H1 (cell line): ENCODE data around the gene CACNA2D1. TPM values are rescaled to one million over a fixed set of nuclear protein-coding genes. Genes with fewer than 3 reads are reported as not detected.

Experiments used
- CTCF ChIA-PET: fragments of 300-600 bp; sonication (Branson Sonifier 250); formaldehyde crosslinking; loops from one replicate; lab custom pipeline; 2021; ENCODE audit not compliant: partially characterized antibody; lab: Charles Lee
- POLR2A ChIA-PET: fragments of 300-600 bp; sonication (Branson Sonifier 250); formaldehyde crosslinking; loops from one replicate; lab custom pipeline; 2021; ENCODE audit warnings: inconsistent platforms; ENCODE audit not compliant: partially characterized antibody; lab: Charles Lee
- DNase-seq, 2 experiments: peaks; one replicate each; pipeline versions ENCODE4 v3.0.0 to v3.0.0-alpha.2; 2010 to 2022; ENCODE audit warnings: low spot score in 2 of 2, low read depth in 1 of 2, mixed read lengths in 1 of 2
- FAIRE-seq: peaks from 2 replicates; lab custom pipeline; 2011; peaks lifted over from hg19 to GRCh38; lab: Jason Lieb, UNC
- H2AFZ ChIP-seq: 2 replicates; pipeline ENCODE4 v1.8.1; 2012; ENCODE audit warnings: low read length, inconsistent platforms
- H2AK5ac ChIP-seq: 2 replicates; pipeline ENCODE4 v1.6.1; 2013; ENCODE audit warnings: low read depth, low read length
- H2BK120ac ChIP-seq: replicated peaks from 2 replicates; pipeline ENCODE3; 2013; ENCODE audit warnings: low read depth, low read length, inconsistent platforms
- H2BK12ac ChIP-seq: 2 replicates; pipeline ENCODE4 v1.6.1; 2013; ENCODE audit warnings: low read depth, low read length
- H2BK15ac ChIP-seq: 2 replicates; pipeline ENCODE4 v1.6.1; 2013; ENCODE audit warnings: low read length
- H2BK20ac ChIP-seq: 2 replicates; pipeline ENCODE4 v1.6.1; 2013; ENCODE audit warnings: low read length
- H2BK5ac ChIP-seq: 2 replicates; pipeline ENCODE4 v1.6.1; 2013; ENCODE audit warnings: low read depth, low read length
- H3K14ac ChIP-seq: 2 replicates; pipeline ENCODE4 v1.6.1; 2013; ENCODE audit warnings: inconsistent platforms; ENCODE audit not compliant: insufficient read length
- H3K18ac ChIP-seq: 2 replicates; pipeline ENCODE4 v1.6.1; 2013; ENCODE audit warnings: low read length; ENCODE audit errors: extremely low read depth
- H3K23ac ChIP-seq: 2 replicates; pipeline ENCODE4 v1.6.1; 2013; ENCODE audit warnings: inconsistent platforms; ENCODE audit not compliant: insufficient read length
- H3K23me2 ChIP-seq: 2 replicates; pipeline ENCODE4 v1.6.1; 2013; ENCODE audit warnings: low read depth, low read length
- H3K27ac ChIP-seq: 2 replicates; pipeline ENCODE4 v1.6.1; 2011; ENCODE audit warnings: low read depth, low read length, inconsistent platforms
- H3K27me3 ChIP-seq, 4 experiments: replicated peaks in 1 of 4; 1 replicate in 1 of 4; 2 replicates in 3 of 4; pipeline versions ENCODE4 v1.6.1 to v1.8.1; 2011 to 2013; ENCODE audit warnings: low read length in 3 of 4, mild to moderate bottlenecking in 3 of 4, inconsistent platforms in 2 of 4, mixed read lengths in 2 of 4, moderate library complexity in 1 of 4; ENCODE audit not compliant: control insufficient read depth in 3 of 4, insufficient read depth in 3 of 4; ENCODE audit errors: extremely low read depth in 1 of 4
- H3K36me3 ChIP-seq, 4 experiments: 2 replicates each; pipeline versions ENCODE4 v1.6.1 to v1.8.1; 2011 to 2013; ENCODE audit warnings: mild to moderate bottlenecking in 4 of 4, low read length in 3 of 4, moderate library complexity in 2 of 4, control low read depth in 1 of 4, inconsistent platforms in 1 of 4; ENCODE audit not compliant: insufficient read depth in 4 of 4, control insufficient read depth in 2 of 4
- H3K4ac ChIP-seq: replicated peaks from 2 replicates; pipeline ENCODE3; 2013; ENCODE audit warnings: low read length, low read depth, mixed read lengths, inconsistent platforms; ENCODE audit not compliant: insufficient read length
- H3K4me1 ChIP-seq, 4 experiments: replicated peaks in 1 of 4; 1 replicate in 1 of 4; 2 replicates in 3 of 4; pipeline versions ENCODE4 v1.6.1 to v1.8.1; 2011 to 2013; ENCODE audit warnings: low read length in 3 of 4, inconsistent platforms in 2 of 4, mixed read lengths in 1 of 4; ENCODE audit not compliant: insufficient read depth in 4 of 4, control insufficient read depth in 3 of 4
- H3K4me2 ChIP-seq, 2 experiments: 2 replicates each; pipeline versions ENCODE4 v1.6.1 to v1.8.1; 2011 to 2013; ENCODE audit warnings: low read depth in 2 of 2, low read length in 2 of 2, control low read depth in 1 of 2, inconsistent platforms in 1 of 2, mild to moderate bottlenecking in 1 of 2; ENCODE audit not compliant: insufficient read depth in 1 of 2
- H3K4me3 ChIP-seq, 4 experiments: fragments of 200-600, 300-600 bp in 1 of 4; sonication (generic), shearing (Covaris generic), sonication (Bioruptor Twin) in 1 of 4; 2 replicates each; pipeline versions ENCODE4 v1.5.1 to v1.8.1; 2011 to 2016; ENCODE audit warnings: low read length in 4 of 4, low read depth in 3 of 4, control low read depth in 2 of 4, inconsistent platforms in 2 of 4, mild to moderate bottlenecking in 2 of 4, mixed read lengths in 1 of 4, moderate library complexity in 1 of 4; ENCODE audit not compliant: insufficient read depth in 2 of 4; ENCODE audit errors: extremely low read depth in 1 of 4
- H3K56ac ChIP-seq: replicated peaks from 2 replicates; pipeline ENCODE3; 2013; ENCODE audit warnings: low read depth, mild to moderate bottlenecking, mixed read lengths, low read length, inconsistent platforms; ENCODE audit not compliant: insufficient read length
- H3K79me1 ChIP-seq: 2 replicates; pipeline ENCODE4 v1.6.1; 2013; ENCODE audit warnings: low read depth, low read length, control low read depth
- H3K79me2 ChIP-seq, 2 experiments: 2 replicates each; pipeline versions ENCODE4 v1.6.1 to v1.8.1; 2012 to 2013; ENCODE audit warnings: low read length in 2 of 2, mild to moderate bottlenecking in 2 of 2, inconsistent platforms in 1 of 2; ENCODE audit not compliant: insufficient read depth in 2 of 2, control insufficient read depth in 1 of 2
- H3K9ac ChIP-seq, 4 experiments: replicated peaks in 1 of 4; 1 replicate in 1 of 4; 2 replicates in 3 of 4; pipeline versions ENCODE4 v1.6.1 to v1.8.1; 2011 to 2013; ENCODE audit warnings: low read depth in 3 of 4, low read length in 3 of 4, control low read depth in 2 of 4, mild to moderate bottlenecking in 2 of 4, moderate library complexity in 2 of 4, inconsistent platforms in 1 of 4; ENCODE audit errors: extremely low read depth in 1 of 4
- H3K9me3 ChIP-seq, 2 experiments: 2 replicates each; pipeline versions ENCODE4 v1.6.1 to v1.8.1; 2012 to 2013; ENCODE audit warnings: mild to moderate bottlenecking in 2 of 2, moderate library complexity in 2 of 2, control low read depth in 1 of 2, inconsistent platforms in 1 of 2, low read depth in 1 of 2, low read length in 1 of 2, mixed read lengths in 1 of 2; ENCODE audit not compliant: insufficient read depth in 2 of 2
- H4K20me1 ChIP-seq, 2 experiments: replicated peaks in 1 of 2; 2 replicates each; pipeline versions ENCODE3 to v1.8.1; 2011 to 2013; ENCODE audit warnings: inconsistent platforms in 2 of 2, low read length in 2 of 2, mild to moderate bottlenecking in 1 of 2; ENCODE audit not compliant: insufficient read depth in 2 of 2, control insufficient read depth in 1 of 2
- H4K5ac ChIP-seq: 2 replicates; pipeline ENCODE4 v1.6.1; 2013; ENCODE audit warnings: low read length, low read depth, mixed read lengths, inconsistent platforms; ENCODE audit not compliant: insufficient read length
- H4K8ac ChIP-seq: 2 replicates; pipeline ENCODE4 v1.8.0; 2013; ENCODE audit warnings: mild to moderate bottlenecking, moderate library complexity, low read length, inconsistent platforms; ENCODE audit not compliant: insufficient read depth; ENCODE audit errors: extremely low read depth
- H4K91ac ChIP-seq: replicated peaks from 2 replicates; pipeline ENCODE3; 2013; ENCODE audit warnings: low read length, mixed read lengths, inconsistent platforms; ENCODE audit not compliant: insufficient read length
- CBX5 ChIP-seq: fragments of 300-800, 300-1000 bp; sonication (generic); IDR thresholded peaks from 2 replicates; pipeline ENCODE4 v1.7.1; 2016; ENCODE audit warnings: antibody characterized with exemption, low read length, low read depth
- CBX8 ChIP-seq: fragments of 300-800, 300-1000 bp; sonication (generic); IDR thresholded peaks from 2 replicates; pipeline ENCODE4 v1.7.1; 2016; ENCODE audit warnings: low read depth, low read length, borderline replicate concordance
- CTCF ChIP-seq, 3 experiments: IDR thresholded peaks; 1 replicate in 2 of 3; 2 replicates in 1 of 3; pipeline versions ENCODE4 v1.5.1 to v1.6.1; 2011; ENCODE audit warnings: low read length in 3 of 3, mild to moderate bottlenecking in 3 of 3, inconsistent platforms in 2 of 3, low read depth in 1 of 3, moderate library complexity in 1 of 3; ENCODE audit not compliant: insufficient read depth in 1 of 3; ENCODE audit errors: control extremely low read depth in 1 of 3
- EGR1 ChIP-seq: IDR thresholded peaks from 2 replicates; pipeline ENCODE4 v1.6.1; 2011; ENCODE audit warnings: low read depth, low read length, borderline replicate concordance
- EZH2 ChIP-seq: fragments of 200-600 bp; sonication (generic); IDR thresholded peaks from 2 replicates; pipeline ENCODE4 v1.7.1; 2012; ENCODE audit warnings: low read depth, mild to moderate bottlenecking, moderate library complexity, low read length, inconsistent platforms; ENCODE audit not compliant: severe bottlenecking
- KDM1A ChIP-seq: fragments of 200-600, 300-600 bp; sonication (generic); IDR thresholded peaks from 2 replicates; pipeline ENCODE4 v1.7.1; 2016; ENCODE audit warnings: mild to moderate bottlenecking, low read length, borderline replicate concordance
- POLR2A ChIP-seq, 2 experiments: IDR thresholded peaks; 1 replicate in 1 of 2; 2 replicates in 1 of 2; pipeline ENCODE4 v1.6.1; 2011; ENCODE audit warnings: low read depth in 2 of 2, low read length in 2 of 2, mild to moderate bottlenecking in 2 of 2; ENCODE audit errors: control extremely low read depth in 1 of 2
- RAD21 ChIP-seq, 2 experiments: IDR thresholded peaks in 1 of 2; conservative IDR thresholded peaks in 1 of 2; 2 replicates each; pipeline ENCODE4 v1.6.1; 2011; ENCODE audit warnings: low read depth in 2 of 2, low read length in 2 of 2, improper control_type of control experiment in 1 of 2, inconsistent platforms in 1 of 2, mild to moderate bottlenecking in 1 of 2, moderate library complexity in 1 of 2
- RXRA ChIP-seq: IDR thresholded peaks from 2 replicates; pipeline ENCODE4 v1.6.1; 2011; ENCODE audit warnings: low read depth, mild to moderate bottlenecking, low read length, moderate library complexity; ENCODE audit not compliant: insufficient read depth
- WGBS, 2 experiments: shearing (Covaris generic) in 1 of 2; methylation state at CpG; one replicate each; pipeline versions ENCODE4 v1.1.6 to v1.1.7; 2013 to 2015; ENCODE audit warnings: low lambda C conversion rate in 2 of 2, mixed read lengths in 2 of 2, inconsistent platforms in 1 of 2, low coverage in 1 of 2, missing lambda C conversion rate in 1 of 2; ENCODE audit not compliant: insufficient replicate concordance in 2 of 2, insufficient coverage in 1 of 2, insufficient read length in 1 of 2; ENCODE audit errors: extremely low coverage in 1 of 2, missing lambda C conversion rate in 1 of 2; 5-methylcytosine and 5-hydroxymethylcytosine counted together
- polyA plus RNA-seq, 7 experiments: library from polyadenylated mRNA; depleted of rRNA in 3 of 7; stranded (reverse) in 5 of 7; unstranded in 2 of 7; fragments of >200 nt in 5 of 7; fragments of 200-250 nt in 2 of 7; gene quantifications; 1 replicate in 5 of 7; 2 replicates in 1 of 7; 4 replicates in 1 of 7; pipeline versions ENCODE4 v1.2.1 to v1.2.3, GENCODE V29; 2011 to 2013; ENCODE audit warnings: missing spikeins in 2 of 7, mixed read lengths in 2 of 7
- total RNA-seq: library from RNA; stranded (reverse); fragmentation: NEBNext Ultra II Directional; extraction: Animal tissue kit (Norgen Biotek cat#: 25700); gene quantifications from 2 replicates; pipeline ENCODE4 v1.2.1, GENCODE V29; 2021

The CACNA2D1 gene
- total and polyA plus RNA-seq, 2 of the 8 experiments (the other 6 are each of a cell fraction or from before 2014, with no cell fraction given), result 4.3 to 27.3 TPM

GRCh38 chr7:82172017-82172416 lies 271.6 kb downstream of the CACNA2D1 start:
- ChIA-PET POLR2A (no interaction called here), CTCF (interaction anchor here (0.6 to 1.8 kb wide), 13 partner anchors 47 to 701 kb away, joined by 3 to 7 read pairs (median 3); no protein-coding TSS in a partner anchor)
- H3K79me1 ChIP-seq, result no peaks in the 10 kb centered on the region
- no peak for TF ChIP-seq KDM1A
- no peak for TF ChIP-seq POLR2A (IDR thresholded peaks at IDR 0.05; ENCODE audit: control extremely low read depth in 1 of 2, low read depth in 2 of 2, low read length in 2 of 2)
- peak; percentile 42 to 47 for TF ChIP-seq RAD21 (IDR thresholded peaks at IDR 0.05 in 1 of 2, conservative IDR thresholded peaks at IDR 0.05 in 1 of 2; ENCODE audit: low read depth in 2 of 2, low read length in 2 of 2)
- TF ChIP-seq EZH2, result no peak
- no peak for TF ChIP-seq RXRA
- TF ChIP-seq CBX5, result no peak
- TF ChIP-seq CTCF (IDR thresholded peaks at IDR 0.05; ENCODE audit: control extremely low read depth in 1 of 3, insufficient read depth in 1 of 3, low read depth in 1 of 3, low read length in 3 of 3), result peak in 1 of 3 experiments; percentile 4; a peak in 1 of 4 replicates
- TF ChIP-seq EGR1, result no peak
- TF ChIP-seq CBX8, result no peak
- peak overlapping the region; percentile 90 for H3K56ac ChIP-seq
- H3K18ac ChIP-seq, result no peak overlapping the region
- no peak overlapping the region for H2BK15ac ChIP-seq
- no peaks in the 10 kb centered on the region for H3K23me2 ChIP-seq
- H3K4me1 ChIP-seq, result peaks cover 0 to 7% (median 0%) of the 10 kb centered on the region in 4 experiments; a peak in 4 of 7 replicates
- H4K20me1 ChIP-seq, result peaks cover 0 to 2% of the 10 kb centered on the region in 2 experiments
- H2BK12ac ChIP-seq, result no peak overlapping the region
- 88% methylated on average over 1 of the region's 1 CpG; no CpG with 5 or more reads in 1 of the 2 experiments for WGBS, 2 experiments
- DNase-seq, result no peak
- H3K14ac ChIP-seq, result no peak overlapping the region
- no peak overlapping the region for H2AFZ ChIP-seq
- no peak overlapping the region for H3K4ac ChIP-seq
- H2BK20ac ChIP-seq, result no peak overlapping the region
- H3K9me3 ChIP-seq, result no peaks in the 10 kb centered on the region
- no peak overlapping the region for H3K4me2 ChIP-seq
- no peak overlapping the region for H4K91ac ChIP-seq
- no peak overlapping the region for H3K9ac ChIP-seq
- no peak overlapping the region for H4K5ac ChIP-seq
- no peak overlapping the region for H2BK5ac ChIP-seq
- H3K23ac ChIP-seq, result no peak overlapping the region
- 0 out of 4 replicates have a peak, but pooled peaks cover 0 to 2% of the 10 kb centered on the region in 2 experiments for H3K79me2 ChIP-seq
- H3K27ac ChIP-seq, result no peak overlapping the region
- H2AK5ac ChIP-seq, result no peak overlapping the region
- H2BK120ac ChIP-seq, result no peak overlapping the region
- H3K27me3 ChIP-seq, result no peaks in the 10 kb centered on the region
- H3K36me3 ChIP-seq, result no peaks in the 10 kb centered on the region
- H3K4me3 ChIP-seq, result no peak overlapping the region
- no peak for FAIRE-seq
- H4K8ac ChIP-seq, result no peak overlapping the region
